ENCODE data around the gene PTX4. TPM values are rescaled to one million over a fixed set of nuclear protein-coding genes. Genes with fewer than 3 reads are reported as not detected.

Gene PTX4
- total RNA-seq = under 1 TPM in 1 of 2 donors, not detected in 1; 0.11 TPM
- under 1 TPM in 1 of 2 donors, not detected in 1; 0.14 TPM for polyA plus RNA-seq (ENCODE audit: insufficient read length in 2 of 2)
- long read RNA-seq, donor 1 = 0 reads
- long read RNA-seq, donor 2 = 0 reads
- long read RNA-seq, donor 3 = 0 reads
- long read RNA-seq, donor 4 = 0 reads

- H3K27me3 ChIP-seq (ENCODE audit: control insufficient read depth, insufficient read depth, low read length) = no peaks in the 10 kb centered on the region
- no peak for DNase-seq (ENCODE audit: low read depth in 4 of 6, low spot score in 6 of 6)
- H3K4me1 ChIP-seq (ENCODE audit: control insufficient read depth, insufficient read depth, low read length) = peaks cover 15% of the 10 kb centered on the region
- H3K9me3 ChIP-seq (ENCODE audit: control insufficient read depth, insufficient read depth, low read length) = no peaks in the 10 kb centered on the region
- no peaks in the 10 kb centered on the region for H3K36me3 ChIP-seq (ENCODE audit: control insufficient read depth, insufficient read depth, low read length)
- WGBS (ENCODE audit: insufficient coverage) = 84% methylated on average over 19 of the region's 19 CpGs
- no peak within 1 kb of the TSS for H3K27ac ChIP-seq (ENCODE audit: low read depth, low read length)
- H3K4me3 ChIP-seq (ENCODE audit: low read depth, low read length) = no peak within 1 kb of the TSS
These were observed at the start of gene PTX4 for GRCh38 chr16:1488619-1489018. PTX4 (minus strand) TSS chr16:1488944; CDS start chr16:1488909, 35 bp downstream.

DNA sequence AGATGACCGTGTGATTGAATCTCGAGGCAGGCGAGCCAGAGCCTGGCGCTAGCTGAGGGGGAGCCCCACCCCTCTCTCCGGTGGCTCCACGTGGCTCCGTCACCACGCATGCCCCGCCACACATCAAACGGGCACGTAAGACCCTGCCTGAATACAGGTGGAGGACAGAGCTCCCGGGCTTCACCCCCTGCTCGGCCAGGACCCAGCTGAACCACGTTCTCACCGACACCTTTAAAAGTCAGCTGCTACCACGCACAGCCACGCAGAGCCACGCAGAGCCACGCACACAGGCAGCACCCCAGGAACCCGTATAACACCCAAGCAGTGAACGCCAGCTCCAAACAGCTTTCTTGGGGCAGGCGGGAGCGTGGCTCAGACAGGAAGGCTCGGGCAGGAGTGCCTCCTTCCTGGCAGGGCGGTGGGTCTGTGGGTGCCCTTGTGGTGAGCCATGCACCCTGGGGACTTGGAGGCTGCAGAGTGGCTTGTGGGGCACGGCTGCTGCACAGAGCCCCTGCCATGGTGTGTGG is 49.1 kb upstream of the PTX4 start:
- H3K4me3 ChIP-seq (ENCODE audit: low read depth, low read length) = no peak overlapping the region
- 91% methylated on average over 26 of the region's 26 CpGs for WGBS (ENCODE audit: insufficient coverage)

GRCh38 chr16:1537138-1537577 is 48.4 kb upstream of the PTX4 start:
- Histone ChIP-seq H3K36me3 (ENCODE audit: control insufficient read depth, insufficient read depth, low read length) (peaks cover 95% of the 10 kb centered on the region), H3K4me1 (ENCODE audit: control insufficient read depth, insufficient read depth, low read length) (peaks cover 41% of the 10 kb centered on the region), H3K27ac (ENCODE audit: low read depth, low read length) (no peak overlapping the region), H3K27me3 (ENCODE audit: control insufficient read depth, insufficient read depth, low read length) (no peaks in the 10 kb centered on the region), H3K4me3 (ENCODE audit: low read depth, low read length) (no peak overlapping the region), H3K9me3 (ENCODE audit: control insufficient read depth, insufficient read depth, low read length) (no peaks in the 10 kb centered on the region)
- 93% methylated on average over 25 of the region's 27 CpGs for WGBS (ENCODE audit: insufficient coverage)
- DNase-seq (ENCODE audit: low read depth in 4 of 6, low spot score in 6 of 6) = no peak

More for the DNA sequence above, 49.1 kb upstream of the PTX4 start:
- peaks cover 96% of the 10 kb centered on the region for H3K36me3 ChIP-seq (ENCODE audit: control insufficient read depth, insufficient read depth, low read length)
- H3K27me3 ChIP-seq (ENCODE audit: control insufficient read depth, insufficient read depth, low read length) = no peaks in the 10 kb centered on the region
- H3K4me1 ChIP-seq (ENCODE audit: control insufficient read depth, insufficient read depth, low read length) = peaks cover 40% of the 10 kb centered on the region
- no peak overlapping the region for H3K27ac ChIP-seq (ENCODE audit: low read depth, low read length)
- DNase-seq (ENCODE audit: low read depth in 4 of 6, low spot score in 6 of 6) = no peak
- H3K9me3 ChIP-seq (ENCODE audit: control insufficient read depth, insufficient read depth, low read length) = no peaks in the 10 kb centered on the region

- Histone ChIP-seq H3K4me1 (ENCODE audit: control insufficient read depth, insufficient read depth, low read length) (peaks cover 43% of the 10 kb centered on the region), H3K27ac (ENCODE audit: low read depth, low read length) (no peak overlapping the region)
These were observed 47.9 kb upstream of the PTX4 start for GRCh38 chr16:1536601-1537000.

GRCh38 chr16:1535391-1536291 is 46.9 kb upstream of the PTX4 start:
- H3K27ac ChIP-seq (ENCODE audit: low read depth, low read length) = peak overlapping the region; percentile 29
- no peak for DNase-seq (ENCODE audit: low read depth in 4 of 6, low spot score in 6 of 6)
- no peaks in the 10 kb centered on the region for H3K27me3 ChIP-seq (ENCODE audit: control insufficient read depth, insufficient read depth, low read length)
- no peaks in the 10 kb centered on the region for H3K9me3 ChIP-seq (ENCODE audit: control insufficient read depth, insufficient read depth, low read length)
- H3K4me3 ChIP-seq (ENCODE audit: low read depth, low read length) = peak overlapping the region; percentile 43
- peaks cover 43% of the 10 kb centered on the region for H3K4me1 ChIP-seq (ENCODE audit: control insufficient read depth, insufficient read depth, low read length)
- H3K36me3 ChIP-seq (ENCODE audit: control insufficient read depth, insufficient read depth, low read length) = peaks cover 93% of the 10 kb centered on the region
- WGBS (ENCODE audit: insufficient coverage) = 69% methylated on average over 39 of the region's 39 CpGs

More at GRCh38 chr16:1536601-1537000, 47.9 kb upstream of the PTX4 start:
- Histone ChIP-seq H3K27me3 (ENCODE audit: control insufficient read depth, insufficient read depth, low read length) (no peaks in the 10 kb centered on the region), H3K9me3 (ENCODE audit: control insufficient read depth, insufficient read depth, low read length) (no peaks in the 10 kb centered on the region), H3K4me3 (ENCODE audit: low read depth, low read length) (no peak overlapping the region), H3K36me3 (ENCODE audit: control insufficient read depth, insufficient read depth, low read length) (peaks cover 94% of the 10 kb centered on the region)
- no peak for DNase-seq (ENCODE audit: low read depth in 4 of 6, low spot score in 6 of 6)
- WGBS (ENCODE audit: insufficient coverage) = 88% methylated on average over 13 of the region's 13 CpGs

GRCh38 chr16:1534021-1535020 is 45.6 kb upstream of the PTX4 start:
- Histone ChIP-seq H3K36me3 (ENCODE audit: control insufficient read depth, insufficient read depth, low read length) (peaks cover 91% of the 10 kb centered on the region), H3K4me1 (ENCODE audit: control insufficient read depth, insufficient read depth, low read length) (peaks cover 50% of the 10 kb centered on the region), H3K27me3 (ENCODE audit: control insufficient read depth, insufficient read depth, low read length) (no peaks in the 10 kb centered on the region), H3K27ac (ENCODE audit: low read depth, low read length) (peak overlapping the region; percentile 61), H3K4me3 (ENCODE audit: low read depth, low read length) (peak overlapping the region; percentile 43), H3K9me3 (ENCODE audit: control insufficient read depth, insufficient read depth, low read length) (no peaks in the 10 kb centered on the region)
- WGBS (ENCODE audit: insufficient coverage) = 84% methylated on average over 55 of the region's 57 CpGs
- DNase-seq (ENCODE audit: low read depth in 4 of 6, low spot score in 6 of 6) = no peak

GRCh38 chr16:1533443-1533951 is 44.8 kb upstream of the PTX4 start, which contains the start of gene TMEM204:
TMEM204 (plus strand) TSS chr16:1533666; CDS start chr16:1534276, 610 bp downstream.
- Histone ChIP-seq H3K27ac (ENCODE audit: low read depth, low read length) (peak within 1 kb of the TSS; percentile 61), H3K4me3 (ENCODE audit: low read depth, low read length) (peak within 1 kb of the TSS; percentile 43), H3K27me3 (ENCODE audit: control insufficient read depth, insufficient read depth, low read length) (no peaks in the 10 kb centered on the region), H3K4me1 (ENCODE audit: control insufficient read depth, insufficient read depth, low read length) (peaks cover 52% of the 10 kb centered on the region), H3K9me3 (ENCODE audit: control insufficient read depth, insufficient read depth, low read length) (no peaks in the 10 kb centered on the region), H3K36me3 (ENCODE audit: control insufficient read depth, insufficient read depth, low read length) (peaks cover 91% of the 10 kb centered on the region)
- WGBS (ENCODE audit: insufficient coverage) = 80% methylated on average over 27 of the region's 27 CpGs
- peak in 1 of 6 donors; percentile 45 for DNase-seq (ENCODE audit: low read depth in 4 of 6, low spot score in 6 of 6)

DNA sequence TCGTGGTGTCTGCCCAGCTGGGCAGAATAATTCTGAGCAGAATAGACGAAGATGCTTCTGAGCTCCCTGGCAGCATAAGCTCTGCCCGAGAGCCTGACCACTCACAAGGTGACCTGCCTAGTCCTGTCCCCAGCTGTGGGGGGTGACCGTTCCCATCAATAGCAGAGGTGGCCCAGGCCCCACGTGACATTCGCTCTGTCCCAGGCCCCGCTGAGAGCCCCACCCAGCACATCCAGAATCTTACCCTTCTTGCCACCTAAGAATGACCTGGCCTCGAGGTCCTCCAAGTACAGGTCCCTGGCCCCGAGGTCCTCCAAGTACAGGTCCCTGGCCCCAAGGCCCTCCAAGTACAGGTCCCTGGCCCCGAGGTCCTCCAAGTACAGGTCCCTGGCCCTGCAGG is 44.0 kb upstream of the PTX4 start:
- Histone ChIP-seq H3K9me3 (ENCODE audit: control insufficient read depth, insufficient read depth, low read length) (no peaks in the 10 kb centered on the region), H3K27me3 (ENCODE audit: control insufficient read depth, insufficient read depth, low read length) (no peaks in the 10 kb centered on the region), H3K36me3 (ENCODE audit: control insufficient read depth, insufficient read depth, low read length) (peaks cover 90% of the 10 kb centered on the region), H3K4me3 (ENCODE audit: low read depth, low read length) (no peak overlapping the region), H3K27ac (ENCODE audit: low read depth, low read length) (peak overlapping the region; percentile 61), H3K4me1 (ENCODE audit: control insufficient read depth, insufficient read depth, low read length) (peaks cover 52% of the 10 kb centered on the region)
- WGBS (ENCODE audit: insufficient coverage) = 86% methylated on average over 9 of the region's 10 CpGs
- DNase-seq (ENCODE audit: low read depth in 4 of 6, low spot score in 6 of 6) = no peak
